Stomach (tissue), 4 donors: ENCODE measurements around the gene RCAN1.

Experiments used
- CTCF ChIP-seq, 7 experiments: fragments of 450-650 bp in 4 of 7; fragments of 200-600 bp in 3 of 7; sonication (generic) in 3 of 7; IDR thresholded peaks; one replicate each; pipeline ENCODE4 v1.5.1; 2016 to 2019; ENCODE audit warnings: antibody characterized with exemption in 7 of 7, control low read depth in 2 of 7, mild to moderate bottlenecking in 1 of 7
- EP300 ChIP-seq: sonication (generic); formaldehyde crosslinking; IDR thresholded peaks from one replicate; pipeline ENCODE4 v1.6.1; 2017; ENCODE audit warnings: antibody characterized with exemption
- POLR2A ChIP-seq, 4 donors: fragments of 450-650 bp; IDR thresholded peaks; one replicate each; pipeline ENCODE4 v1.6.1; 2016; ENCODE audit warnings: antibody characterized with exemption in 4 of 4, control low read depth in 2 of 4, mild to moderate bottlenecking in 1 of 4, moderate library complexity in 1 of 4
- POLR2AphosphoS5 ChIP-seq, 3 donors: sonication (generic); formaldehyde crosslinking; IDR thresholded peaks; one replicate each; pipeline ENCODE4 v1.6.1; 2016; ENCODE audit warnings: antibody characterized with exemption in 3 of 3

- no peak for TF ChIP-seq CTCF (IDR thresholded peaks at IDR 0.05)
- TF ChIP-seq POLR2AphosphoS5 (IDR thresholded peaks at IDR 0.05) = no peak
- no peak for TF ChIP-seq POLR2A (IDR thresholded peaks at IDR 0.05)
- TF ChIP-seq EP300 = no peak
These were observed 97.9 kb downstream of the RCAN1 start for GRCh38 chr21:34517039-34517438.
